Measurements from ENCODE around the gene GPHN.
"Not testable (repeated sequence)": the region's sequence is repeated elsewhere in the genome, so short reads cannot be mapped to it uniquely, and the experiment has no call there.

The GPHN gene

DNA sequence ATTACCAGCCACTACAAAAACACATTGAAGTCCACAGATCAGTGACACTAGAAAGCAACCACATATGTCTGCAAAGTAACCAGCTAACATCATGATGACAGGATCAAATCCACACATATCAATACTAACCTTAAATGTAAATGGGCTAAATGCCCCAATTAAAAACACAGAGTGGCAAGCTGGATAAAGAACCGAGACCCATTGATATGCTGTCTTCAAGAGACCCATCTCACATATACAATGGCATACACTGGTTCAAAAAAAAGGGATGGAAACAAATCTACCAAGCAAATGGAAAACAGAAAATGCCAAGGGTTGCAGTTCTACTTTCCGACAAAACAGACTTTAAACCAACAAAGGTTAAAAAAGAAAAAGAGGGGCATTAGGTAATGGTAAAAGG, 307.7 kb downstream of the GPHN start:
- no peak for DNase-seq

DNA sequence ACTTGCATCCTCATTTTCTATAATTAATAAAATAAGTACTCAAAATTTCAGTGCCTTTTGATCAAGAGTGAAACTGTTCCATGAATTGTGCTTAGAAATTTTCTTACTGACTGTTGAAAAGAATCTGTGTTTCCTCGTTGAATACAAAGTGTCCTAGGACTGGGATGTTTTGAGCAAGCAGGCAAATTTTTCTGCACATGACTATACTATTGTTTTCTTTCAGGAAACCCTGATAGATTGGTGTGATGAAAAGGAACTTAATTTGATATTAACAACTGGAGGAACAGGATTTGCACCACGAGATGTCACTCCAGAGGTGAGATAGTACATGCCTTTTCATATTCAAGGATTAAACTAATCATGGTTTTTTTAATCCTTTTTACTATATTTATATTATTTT, 316.3 kb downstream of the GPHN start:
- no peak for DNase-seq

DNA sequence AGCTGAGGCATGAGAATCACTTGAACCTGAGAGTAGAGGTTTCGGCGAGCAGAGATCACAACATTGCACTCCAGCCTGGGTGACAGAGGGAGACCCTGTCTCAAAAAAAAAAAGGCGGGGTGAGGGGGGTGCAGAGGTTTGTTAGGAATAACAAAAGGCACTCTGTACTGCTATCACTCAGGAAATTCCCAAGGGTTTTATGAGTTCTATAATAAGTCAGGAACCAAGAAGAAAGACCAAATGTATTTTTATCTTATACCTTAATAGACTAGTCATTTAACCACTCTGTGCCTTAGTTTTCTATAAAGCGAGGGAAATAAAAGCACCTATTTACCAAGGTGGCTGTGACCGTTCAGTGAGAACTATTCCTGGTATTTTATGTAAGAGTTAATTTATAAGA, 319.2 kb downstream of the GPHN start:
- no peak for DNase-seq

DNA sequence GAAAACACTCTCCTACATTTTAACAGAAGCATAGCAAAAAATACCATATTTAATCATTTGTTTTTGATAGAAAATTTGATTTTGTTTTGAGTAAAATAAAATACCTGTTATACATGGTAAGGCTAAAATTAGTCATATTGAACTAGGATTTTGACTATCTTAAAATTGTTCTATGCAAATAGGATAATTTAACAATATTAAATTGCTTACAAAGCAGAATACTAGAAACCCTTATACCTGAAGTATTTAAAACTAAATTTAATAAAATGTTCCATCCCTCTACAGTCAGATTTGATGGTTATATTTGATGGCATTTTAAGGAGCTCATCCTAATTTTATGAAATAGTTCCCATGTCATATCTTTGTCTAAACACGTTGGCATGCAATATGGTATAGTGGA, 323.2 kb downstream of the GPHN start:
- no peak for DNase-seq

DNA sequence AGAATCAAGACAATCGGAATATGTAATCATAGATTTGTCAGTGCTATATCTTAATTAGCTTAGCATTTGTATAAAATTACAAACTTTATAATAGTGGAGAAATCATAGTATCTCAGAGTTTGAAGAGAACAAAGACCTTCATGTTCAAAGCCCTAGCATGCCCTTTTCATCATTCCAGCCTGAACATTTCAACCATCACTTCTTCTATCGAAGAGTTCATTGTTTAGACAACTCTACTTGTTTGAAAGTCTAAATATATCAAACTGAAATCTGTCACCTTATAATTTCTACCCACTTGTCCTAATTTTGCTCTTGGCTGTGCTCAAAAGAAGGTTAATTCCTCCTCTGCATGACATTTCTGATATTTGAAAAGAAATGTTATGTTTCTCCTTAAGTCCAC, 325.9 kb downstream of the GPHN start:
- DNase-seq, result no peak

DNA sequence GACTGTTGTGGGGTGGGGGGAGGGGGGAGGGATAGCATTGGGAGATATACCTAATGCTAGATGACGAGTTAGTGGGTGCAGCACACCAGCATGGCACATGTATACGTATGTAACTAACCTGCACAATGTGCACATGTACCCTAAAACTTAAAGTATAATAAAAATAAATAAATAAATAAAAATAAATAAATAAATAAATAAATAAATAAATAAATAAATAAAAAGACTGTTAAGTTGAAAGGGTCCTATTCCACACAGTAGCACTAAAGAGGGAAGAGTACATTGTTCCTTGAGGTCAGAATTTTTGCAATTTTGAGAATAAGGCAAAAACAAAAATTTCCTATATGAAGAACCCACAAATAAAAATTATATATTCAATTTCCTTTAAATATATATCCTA, 329.5 kb downstream of the GPHN start:
- DNase-seq, result not testable (repeated sequence)

DNA sequence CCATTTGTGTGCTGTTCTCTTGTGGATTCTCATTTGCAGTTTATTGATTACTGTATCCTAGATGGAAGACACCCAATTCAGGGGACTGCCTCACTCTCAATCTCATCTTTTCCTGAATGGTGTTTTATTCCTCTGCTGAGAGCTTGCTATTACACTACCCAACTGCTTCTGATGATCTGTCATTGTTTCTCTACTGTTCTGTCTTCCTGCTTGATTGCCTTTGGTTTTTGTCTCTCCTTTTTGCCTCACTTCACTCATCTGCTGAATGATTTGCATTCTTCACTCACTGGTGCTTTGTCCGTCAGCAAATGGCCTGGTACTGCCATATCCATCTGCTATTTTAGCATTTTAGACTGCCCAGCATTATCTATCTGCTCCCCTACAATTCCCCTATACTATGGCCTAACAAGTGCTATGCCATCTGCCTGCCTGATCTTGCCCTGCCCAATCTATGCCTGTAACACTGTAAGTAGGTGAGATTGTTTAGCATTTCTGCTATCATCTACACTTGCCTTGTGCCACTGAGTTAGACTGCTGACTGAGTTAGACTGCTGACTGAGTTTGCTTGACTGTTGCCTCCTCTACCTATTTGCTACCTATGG, 335.1 kb downstream of the GPHN start:
- DNase-seq, result no peak

DNA sequence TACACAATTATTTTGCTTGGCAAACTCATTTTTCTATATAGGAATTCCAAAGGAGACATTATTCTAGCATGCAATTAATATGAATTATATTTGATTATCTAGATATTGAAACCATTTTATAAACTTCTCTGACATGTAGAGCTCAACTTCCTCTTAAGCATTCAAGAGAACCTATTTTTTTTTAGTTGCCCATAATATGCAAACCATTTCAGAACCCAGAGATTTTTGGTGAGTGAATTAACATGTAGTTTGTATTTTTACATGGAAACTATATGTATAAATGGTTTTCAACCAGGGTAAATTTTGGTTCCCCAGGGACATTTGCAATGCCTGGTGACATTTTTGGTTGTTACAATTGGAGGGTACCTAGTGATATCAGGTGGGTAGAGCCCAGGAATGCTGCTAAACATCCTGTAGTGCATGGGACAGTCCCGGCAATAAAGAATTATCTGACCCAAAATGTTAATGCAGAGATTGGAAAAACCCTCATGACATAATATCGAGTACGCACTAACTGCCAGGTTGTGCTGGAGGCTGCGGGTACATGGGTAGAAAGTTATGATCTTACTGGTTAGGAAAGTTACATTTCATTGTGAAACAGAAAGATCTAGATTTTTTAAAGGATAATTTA, 342.4 kb downstream of the GPHN start:
- DNase-seq, result no peak

DNA sequence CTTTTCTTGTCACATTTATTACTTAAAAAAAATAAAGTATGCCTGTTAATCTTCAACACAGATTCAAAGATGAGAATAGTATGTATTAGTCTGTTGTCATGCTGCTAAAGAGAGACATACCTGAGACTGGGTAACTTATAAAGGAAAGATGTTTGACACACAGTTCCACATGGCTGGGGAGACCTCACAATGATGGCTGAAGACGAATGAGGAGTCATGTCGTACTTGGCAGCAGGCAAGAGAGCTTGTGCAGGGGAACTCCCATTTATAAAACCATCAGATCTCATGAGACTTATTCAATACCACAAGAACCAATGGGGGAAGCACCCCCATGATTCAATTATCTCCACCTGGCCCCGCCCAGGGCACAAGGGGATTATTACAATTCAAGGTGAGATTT, 345.4 kb downstream of the GPHN start:
- DNase-seq, result no peak

DNA sequence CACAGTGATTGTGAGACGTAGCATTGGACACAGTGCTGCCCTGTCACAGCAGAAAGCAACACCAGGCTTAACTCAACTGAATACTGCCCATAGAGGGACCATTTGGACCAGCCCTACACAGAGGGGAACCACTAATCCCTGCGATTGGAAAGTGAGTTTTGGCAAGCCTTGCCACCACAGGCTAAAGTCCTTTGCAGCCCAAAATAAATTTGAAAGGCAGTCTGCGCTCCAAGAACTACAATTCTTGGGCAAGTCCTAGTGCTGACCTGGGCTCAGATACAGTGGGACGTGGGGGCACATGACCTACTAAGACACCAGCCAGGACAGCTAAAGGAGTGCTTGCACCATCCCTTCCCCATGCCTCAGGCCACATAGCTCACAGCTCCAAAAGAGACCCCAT, 349.9 kb downstream of the GPHN start:
- DNase-seq, result no peak

DNA sequence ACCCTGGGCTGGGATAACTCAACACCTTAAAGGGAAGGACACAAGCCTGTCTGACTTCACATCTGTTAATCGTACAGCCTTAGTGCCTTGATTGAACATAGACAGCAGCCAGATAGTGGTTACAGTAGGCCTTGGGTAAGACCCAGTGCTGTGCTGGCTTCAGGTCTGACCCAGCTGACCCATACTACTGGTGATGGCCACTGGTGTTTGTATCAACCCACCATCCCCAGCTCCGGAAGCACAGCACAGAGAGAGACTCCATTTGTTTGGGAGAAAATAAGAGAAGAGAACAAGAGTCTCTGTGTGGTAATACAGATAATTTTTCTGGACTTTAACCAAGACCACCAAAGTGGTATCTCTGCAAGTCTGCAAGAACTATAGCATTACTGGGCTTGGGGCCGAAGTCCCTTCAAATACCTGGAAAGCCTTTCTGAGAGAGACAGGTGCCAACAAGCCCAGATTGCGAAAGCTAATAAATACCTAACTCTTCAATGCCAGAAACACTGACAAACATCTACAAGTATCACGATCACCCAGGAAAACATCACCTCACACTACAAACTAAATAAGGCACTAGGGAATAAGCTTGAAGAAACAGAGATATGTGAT, 351.2 kb downstream of the GPHN start:
- DNase-seq, result no peak

DNA sequence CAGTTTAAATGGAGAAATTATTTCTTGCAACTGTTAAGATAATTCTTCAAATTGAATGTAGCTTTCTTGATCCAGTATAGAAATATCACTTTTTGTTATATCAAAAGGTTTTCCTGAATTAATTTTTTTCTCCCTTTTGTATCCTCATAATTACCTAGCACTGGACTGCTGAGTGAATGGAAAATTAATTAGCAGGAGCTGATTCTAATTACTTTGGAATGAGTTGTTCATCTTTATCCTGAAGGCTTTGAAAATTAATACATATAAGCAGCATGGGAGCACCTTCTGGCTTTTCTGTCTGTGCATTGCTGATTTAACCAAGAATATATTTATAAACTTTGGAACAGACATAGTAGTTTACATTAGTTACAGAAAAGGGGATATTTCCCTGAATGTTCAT, 373.6 kb downstream of the GPHN start:
- no peak for DNase-seq

DNA sequence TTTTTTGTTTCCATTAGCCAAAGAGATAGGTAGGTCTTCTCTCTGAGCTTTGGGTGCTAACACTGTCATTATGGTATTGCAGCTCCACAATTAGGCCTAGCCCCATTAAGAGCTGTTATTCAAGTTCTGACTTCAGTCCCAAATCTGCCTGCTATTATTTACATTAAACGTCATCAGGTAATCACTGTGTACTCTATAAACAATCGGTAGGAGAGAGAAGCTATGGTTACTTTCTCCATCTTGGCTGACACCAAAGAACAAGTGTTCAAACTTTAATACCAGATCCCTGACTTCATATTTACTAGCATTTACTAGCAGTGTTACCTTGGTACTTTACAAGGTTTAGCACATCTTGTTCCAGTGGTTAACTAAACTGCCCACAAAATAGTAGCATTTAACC, 376.2 kb downstream of the GPHN start:
- no peak for DNase-seq

DNA sequence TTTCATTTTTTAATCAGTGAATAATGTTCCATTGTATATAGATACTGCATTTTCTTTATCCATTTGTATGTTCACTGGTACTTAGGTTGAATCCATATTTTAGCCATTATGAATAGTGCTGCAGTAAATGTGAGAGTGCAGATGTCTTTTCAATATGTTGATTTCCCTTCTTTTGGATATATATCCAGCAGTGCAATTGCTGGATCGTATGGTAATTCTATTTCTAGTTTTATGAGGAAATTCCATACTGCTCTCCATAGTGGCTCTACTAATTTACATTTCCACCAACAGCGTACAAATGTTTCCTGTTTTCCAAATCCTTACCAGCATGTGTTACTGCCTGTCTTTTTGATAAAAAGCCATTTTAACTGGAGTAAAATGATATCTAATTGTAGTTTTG, 392.8 kb downstream of the GPHN start:
- DNase-seq, result no peak

DNA sequence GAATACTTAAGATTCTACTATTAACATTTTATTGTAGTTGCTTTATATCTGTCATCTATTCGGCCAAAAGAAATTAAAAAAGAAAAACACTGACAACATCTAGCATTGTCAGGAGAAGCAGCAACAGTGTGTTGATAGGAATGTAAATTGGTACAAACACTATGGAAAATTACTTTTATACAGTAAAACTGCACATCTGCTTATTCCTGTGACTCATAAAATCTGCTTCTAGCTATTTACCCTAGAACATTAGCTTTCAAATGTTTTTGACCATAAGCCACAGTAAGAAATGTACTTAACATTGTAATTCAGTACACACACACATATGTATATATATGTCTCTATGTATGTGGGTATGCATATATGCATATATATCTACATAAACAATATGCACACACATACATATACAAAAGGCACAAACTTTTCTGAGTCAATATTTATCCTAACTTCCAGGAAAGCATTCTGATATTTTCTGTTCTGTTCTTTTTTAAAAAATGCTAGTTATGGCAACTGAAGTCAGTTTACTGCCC, 402.4 kb downstream of the GPHN start:
- no peak for DNase-seq

DNA sequence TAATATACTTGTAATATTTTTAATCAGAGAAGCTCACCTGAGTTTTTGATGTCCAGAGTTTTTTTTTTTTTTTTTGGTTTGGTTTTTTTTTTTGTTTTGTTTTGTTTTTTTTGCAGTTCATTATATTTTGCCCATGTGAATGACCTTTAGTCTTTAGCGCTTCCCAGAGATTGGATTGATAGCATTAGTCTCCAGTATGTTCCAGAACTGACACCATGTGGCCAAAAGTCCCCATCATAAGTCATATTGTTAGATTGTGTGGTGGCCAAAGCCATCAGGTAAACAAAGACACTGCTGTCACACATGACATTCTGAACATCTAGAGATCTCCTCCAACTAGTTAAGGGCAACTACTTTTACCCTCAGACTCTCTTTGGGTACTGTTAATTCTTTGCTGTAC, 408.5 kb downstream of the GPHN start:
- no peak for DNase-seq

DNA sequence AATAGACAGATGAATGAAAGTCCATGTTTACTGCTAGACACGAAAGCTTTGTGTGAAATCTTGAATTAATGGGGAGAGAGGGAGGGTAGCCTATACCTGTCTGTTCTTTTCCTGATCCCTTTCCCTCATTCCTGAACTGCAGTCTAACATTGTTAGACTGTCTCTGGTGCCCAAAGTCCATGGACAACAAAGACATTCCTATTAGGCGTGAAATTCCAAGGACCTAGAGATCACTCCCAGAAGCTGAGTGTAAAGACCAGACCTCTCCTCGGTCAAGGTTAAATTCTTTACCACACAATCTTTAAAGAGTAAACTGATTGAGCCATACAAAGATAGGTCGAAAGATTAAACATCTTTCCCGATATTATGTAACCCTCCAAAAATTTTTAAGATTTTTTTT, 410.6 kb downstream of the GPHN start:
- DNase-seq, result no peak

DNA sequence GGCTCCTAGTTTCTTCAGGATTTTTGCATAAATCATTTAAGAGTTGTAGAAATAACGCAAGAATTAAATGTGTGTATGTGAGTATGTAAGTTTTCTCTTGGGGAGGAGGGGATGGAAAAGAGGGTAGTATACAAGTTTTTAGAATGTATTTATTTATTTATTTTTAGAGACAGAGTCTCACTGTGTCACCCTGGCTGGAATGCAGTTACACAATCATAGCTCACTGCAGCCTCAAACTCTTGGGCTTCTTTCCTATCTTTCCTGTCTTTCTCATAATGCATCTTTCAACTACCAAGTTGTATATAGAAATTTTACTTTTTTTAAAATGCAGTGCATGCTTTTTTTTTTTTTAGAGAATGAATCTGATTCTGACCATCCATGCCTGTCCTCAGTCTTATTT, 412.2 kb downstream of the GPHN start:
- DNase-seq, result no peak

DNA sequence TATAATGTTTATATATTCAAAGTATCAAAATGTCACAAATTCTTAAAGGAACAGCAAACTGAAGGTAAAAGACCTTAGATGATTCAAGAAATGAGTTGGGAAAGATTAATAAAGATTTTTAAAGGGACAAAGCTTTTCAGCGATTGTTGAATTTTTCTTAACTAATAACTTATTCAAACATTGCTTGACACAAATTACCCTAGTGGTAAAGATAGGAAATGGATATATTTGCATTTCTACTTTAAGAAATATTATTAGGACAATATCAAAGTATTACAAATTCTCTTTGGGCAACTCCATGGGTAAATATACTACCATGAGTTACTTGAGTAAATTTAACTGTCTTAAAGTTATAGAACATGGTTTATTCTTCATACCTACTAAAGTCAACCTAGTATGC, 415.3 kb downstream of the GPHN start:
- DNase-seq, result no peak

DNA sequence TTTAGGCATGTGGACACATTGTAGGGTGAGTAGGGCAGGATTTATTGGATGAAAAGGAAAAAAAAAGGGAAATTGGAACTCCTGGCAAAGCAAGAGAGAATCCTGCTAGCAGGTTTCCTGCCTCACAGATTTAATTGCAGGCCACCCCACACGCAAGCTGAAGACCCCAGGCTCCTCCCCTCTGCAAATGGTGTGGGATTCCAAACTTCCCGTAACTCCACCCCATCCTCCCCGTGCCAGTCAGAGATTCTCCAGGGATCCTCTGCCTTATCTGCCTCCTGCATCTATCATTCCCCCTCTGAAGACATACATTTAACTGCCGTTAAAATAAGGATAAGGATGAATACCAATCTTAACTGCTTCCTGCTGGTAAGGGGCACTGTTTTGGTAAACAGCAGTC, 431.5 kb downstream of the GPHN start:
- DNase-seq, result no peak

DNA sequence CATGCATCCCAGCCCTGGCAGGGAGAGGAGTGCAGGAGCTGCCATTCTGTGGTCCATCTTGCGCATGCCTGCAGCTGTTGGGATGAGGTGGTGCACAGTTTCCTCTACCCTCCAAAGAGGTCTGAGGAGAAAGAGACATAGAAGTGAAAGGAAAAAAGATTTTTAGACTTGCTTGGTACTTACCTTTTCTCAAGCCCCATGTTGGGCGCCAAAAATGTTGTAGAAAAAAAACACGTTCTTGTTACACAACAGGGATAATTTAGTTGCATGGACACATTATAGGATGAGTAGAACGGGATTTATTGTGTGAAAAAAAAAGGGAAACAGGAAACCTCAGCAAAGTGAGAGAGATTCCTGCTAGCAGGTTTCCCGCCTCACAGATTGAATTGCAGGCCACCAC, 436.9 kb downstream of the GPHN start:
- peak; percentile 0 for DNase-seq

DNA sequence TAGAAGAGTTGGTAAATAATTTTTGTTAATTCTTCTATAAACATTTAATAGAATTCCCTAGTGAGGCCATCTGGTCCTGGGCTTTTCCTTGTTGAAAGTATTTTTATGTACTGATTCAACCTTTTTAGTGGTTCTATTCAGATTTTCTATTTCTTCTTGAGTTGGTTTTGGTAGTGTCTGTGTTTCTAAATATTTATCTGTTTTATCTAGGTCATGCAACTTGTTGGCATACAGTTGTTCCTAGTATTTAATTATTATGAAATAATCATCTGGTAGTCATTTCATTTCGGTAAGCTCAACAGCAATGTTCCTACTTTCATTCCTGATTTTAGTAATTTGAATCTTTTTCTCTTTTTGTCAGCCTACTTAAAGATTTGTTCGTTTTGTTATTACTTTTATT, 447.2 kb downstream of the GPHN start:
- DNase-seq, result no peak

DNA sequence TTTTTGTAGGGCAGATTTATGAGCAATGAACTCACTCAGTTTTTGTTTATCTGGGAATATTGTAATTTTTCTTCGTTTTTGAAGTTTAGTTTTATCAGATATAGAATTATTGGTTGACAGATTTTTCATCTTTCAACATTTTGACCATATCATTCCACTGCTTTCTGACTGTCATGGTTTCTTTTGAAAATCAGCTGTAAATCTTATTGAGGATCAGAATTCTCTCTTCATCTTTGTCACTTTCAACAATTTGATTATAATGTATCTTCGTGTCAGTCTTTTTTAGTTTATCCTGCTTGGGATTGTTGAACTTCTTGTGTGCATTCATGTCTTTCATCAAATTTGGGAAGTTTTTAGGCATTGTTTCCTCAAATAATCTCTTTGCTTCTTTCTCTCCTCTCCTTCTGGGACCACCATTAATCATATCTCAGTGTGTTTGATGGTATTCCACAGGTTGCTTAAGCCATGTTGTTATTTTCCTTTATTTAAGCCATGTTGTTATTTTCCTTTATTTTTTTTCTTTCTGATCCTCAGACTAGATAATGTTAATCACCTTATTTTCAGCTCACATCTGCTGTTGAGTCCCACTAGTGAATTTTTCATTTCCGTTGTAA, 451.6 kb downstream of the GPHN start:
- DNase-seq, result no peak

DNA sequence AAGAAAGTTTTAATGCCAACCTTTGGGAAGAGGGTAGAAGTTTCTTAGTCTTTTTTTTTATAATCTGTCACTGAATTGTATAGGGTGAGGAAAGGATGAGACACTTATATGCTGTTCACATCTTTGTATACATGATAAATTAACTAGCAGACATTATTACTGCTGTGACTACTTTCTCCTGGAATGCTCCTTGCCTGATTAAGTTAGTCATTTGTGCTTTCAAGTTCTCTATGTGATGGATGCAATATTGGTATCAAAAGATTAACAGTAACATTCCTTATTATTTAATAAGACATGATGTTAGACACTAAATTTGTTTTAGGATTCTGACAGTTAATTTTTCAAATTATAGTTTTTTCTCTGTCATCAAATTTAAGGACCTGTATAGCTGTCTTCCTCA, 457.9 kb downstream of the GPHN start:
- DNase-seq, result no peak
